Right ventricle myocardium superior (tissue), 1 donor: ENCODE data around the gene SURF1. TPM values are rescaled to one million over a fixed set of nuclear protein-coding genes. Genes with fewer than 3 reads are reported as not detected.
"Not testable (repeated sequence)": the region's sequence is repeated elsewhere in the genome, so short reads cannot be mapped to it uniquely, and the experiment has no call there.

Experiments
- ATAC-seq: fragments of 200-7000 bp; cut with Tn5 transposase; one replicate; pipeline ENCODE4 v1.9.1; 2020; ENCODE audit warnings: mild to moderate bottlenecking; ENCODE audit not compliant: poor library complexity
- DNase-seq: peaks from one replicate; pipeline ENCODE4 v3.0.0-alpha.2; 2020
- intact Hi-C: fragments of 100-400 bp; cut with DNase I; formaldehyde crosslinking; loops from one replicate; pipeline ENCODE4 v1.11.2; 2022
- long read RNA-seq: library from polyadenylated mRNA; unstranded; transcript quantifications from one replicate; pipeline ENCODE4 v2.0.0, GENCODE V29; 2021
- total RNA-seq: library from RNA; stranded (reverse); fragmentation: NEBNext Ultra II Directional; extraction: Animal tissue kit (Norgen Biotek cat#: 25700); gene quantifications from one replicate; pipeline ENCODE4 v1.2.1, GENCODE V29; 2021
- donor health status: DM: no; HTN: yes; CAD: no; lungs with severe emphysema.

The SURF1 gene, protein sequence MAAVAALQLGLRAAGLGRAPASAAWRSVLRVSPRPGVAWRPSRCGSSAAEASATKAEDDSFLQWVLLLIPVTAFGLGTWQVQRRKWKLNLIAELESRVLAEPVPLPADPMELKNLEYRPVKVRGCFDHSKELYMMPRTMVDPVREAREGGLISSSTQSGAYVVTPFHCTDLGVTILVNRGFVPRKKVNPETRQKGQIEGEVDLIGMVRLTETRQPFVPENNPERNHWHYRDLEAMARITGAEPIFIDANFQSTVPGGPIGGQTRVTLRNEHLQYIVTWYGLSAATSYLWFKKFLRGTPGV
- 55.4 TPM for total RNA-seq
- long read RNA-seq, transcript SURF1-201 (9 exons, 1,093 nt): major isoform, 79 of 113 reads
- long read RNA-seq, transcript SURF1-204 (5 exons, 931 nt): minor isoform, 25 of 113 reads
- long read RNA-seq, partial matches to known transcripts: 2 of 113 reads
- long read RNA-seq, other reads (novel, unspliced or antisense): 5 of 113 reads

DNA sequence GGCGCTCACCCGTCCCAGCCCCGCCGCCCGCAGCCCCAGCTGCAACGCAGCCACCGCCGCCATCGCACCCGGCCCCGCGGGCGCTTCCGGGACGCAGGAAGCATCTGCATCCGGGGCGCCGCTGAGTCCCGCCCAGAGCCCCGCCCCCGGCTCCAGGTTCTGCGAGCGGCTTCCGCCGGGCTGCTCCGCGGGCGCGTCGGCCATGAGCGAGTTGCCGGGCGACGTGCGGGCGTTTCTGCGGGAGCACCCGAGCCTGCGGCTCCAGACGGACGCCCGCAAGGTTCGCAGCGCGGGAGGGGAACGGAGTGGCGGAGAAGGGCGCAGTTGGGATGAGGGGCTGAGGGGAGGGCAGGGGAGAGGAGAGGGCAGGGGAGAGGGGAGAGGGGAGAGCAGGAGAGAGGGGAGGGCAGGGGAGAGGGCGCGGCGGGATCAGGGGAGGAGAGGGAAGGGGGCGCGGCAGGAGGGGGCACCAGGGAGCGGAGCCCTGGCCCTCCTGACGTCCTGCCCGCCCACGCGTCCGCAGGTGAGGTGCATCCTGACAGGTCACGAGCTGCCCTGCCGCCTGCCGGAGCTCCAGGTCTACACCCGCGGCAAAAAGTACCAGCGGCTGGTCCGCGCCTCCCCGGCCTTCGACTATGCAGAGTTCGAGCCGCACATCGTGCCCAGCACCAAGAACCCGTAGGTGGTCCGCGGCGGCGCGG, at the start of gene SURF1, which contains the start of gene SURF2:
SURF1 (minus strand) TSS at position 97 of the 701 bp plus-strand sequence; CDS start at position 63, 34 bp downstream.
SURF2 (plus strand) TSS at position 160 of the 701 bp plus-strand sequence; CDS start at position 203, 43 bp downstream.
- peak; percentile 94 for ATAC-seq
- peak; percentile 95 for DNase-seq
- intact Hi-C loops: no loop called here

DNA sequence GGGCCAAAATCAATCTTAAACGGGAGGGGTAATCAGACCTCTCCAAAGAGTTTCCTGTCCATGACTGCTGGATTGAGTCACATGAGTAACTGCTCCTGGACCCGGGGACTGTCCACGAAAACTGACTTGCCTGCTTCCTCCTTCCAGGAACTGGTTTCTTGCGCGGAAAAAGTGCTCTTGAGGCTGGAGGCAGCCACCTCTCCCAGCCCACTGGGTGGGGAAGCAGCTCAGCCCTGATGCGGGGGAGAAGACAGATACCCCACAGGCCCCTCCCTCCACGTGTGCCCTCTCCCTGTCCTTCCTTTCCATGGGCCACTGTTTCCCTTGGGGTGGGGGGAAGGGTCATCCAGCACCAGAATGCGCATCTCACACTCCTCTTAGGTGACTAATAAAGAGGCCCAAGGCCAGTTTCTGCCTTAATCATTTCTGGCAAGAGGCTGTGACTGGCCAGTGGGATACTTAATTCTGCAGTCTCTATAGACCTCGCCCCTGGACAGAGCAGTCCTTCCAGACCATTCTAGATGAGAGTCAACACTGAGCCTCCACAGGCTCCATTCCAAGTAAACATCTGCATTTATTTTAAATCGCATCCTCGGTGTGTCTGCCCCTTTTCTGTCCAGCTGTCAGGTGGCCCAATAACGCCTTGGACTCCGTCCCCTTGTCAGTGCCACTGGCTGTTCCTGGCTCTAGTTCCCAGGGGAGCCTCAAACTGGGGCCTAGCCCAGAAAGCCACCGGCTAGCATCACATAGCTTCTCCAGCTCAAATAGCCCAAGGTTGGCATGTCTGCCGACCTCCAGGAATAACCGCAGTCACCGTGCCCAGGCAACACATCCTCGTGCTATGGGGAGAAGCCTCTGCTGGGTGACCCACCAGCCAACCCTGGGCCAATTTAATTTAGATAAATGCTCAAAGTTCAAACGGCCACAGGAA, 49.5 kb upstream of the SURF1 start:
- peak; percentile 28 for ATAC-seq
- DNase-seq: no peak
- intact Hi-C loops: loop anchor here (2.0 kb wide), 1 partner anchor 81 kb away; no protein-coding TSS in a partner anchor

DNA sequence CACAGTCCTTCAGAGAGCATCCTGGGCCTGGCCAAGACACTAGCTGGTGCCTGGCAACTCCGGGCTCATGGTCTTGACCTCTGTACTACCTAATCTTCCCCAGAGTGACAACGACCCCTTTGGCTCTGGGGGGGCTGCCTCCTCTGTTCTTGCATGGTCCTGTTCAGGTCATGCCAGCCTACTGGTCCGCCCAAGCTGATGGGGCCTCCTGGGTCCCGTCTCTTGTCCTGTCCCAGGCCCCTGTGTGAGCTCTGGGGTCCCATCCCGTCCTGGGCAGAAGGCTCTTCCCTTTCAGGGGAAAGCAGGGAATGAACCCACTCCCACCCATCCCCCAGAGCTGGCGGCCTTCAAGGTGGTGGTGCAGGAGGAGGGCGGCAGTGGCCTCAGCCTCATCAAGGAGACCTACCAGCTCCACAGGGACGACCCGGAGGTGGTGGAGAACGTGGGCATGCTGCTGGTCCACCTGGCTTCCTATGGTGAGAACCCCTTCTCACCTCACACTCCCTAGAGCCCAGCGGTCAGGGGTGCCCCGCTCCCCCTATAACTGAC, 48.2 kb upstream of the SURF1 start:
- intact Hi-C loops: no loop called here
- no peak for ATAC-seq
- DNase-seq: no peak

DNA sequence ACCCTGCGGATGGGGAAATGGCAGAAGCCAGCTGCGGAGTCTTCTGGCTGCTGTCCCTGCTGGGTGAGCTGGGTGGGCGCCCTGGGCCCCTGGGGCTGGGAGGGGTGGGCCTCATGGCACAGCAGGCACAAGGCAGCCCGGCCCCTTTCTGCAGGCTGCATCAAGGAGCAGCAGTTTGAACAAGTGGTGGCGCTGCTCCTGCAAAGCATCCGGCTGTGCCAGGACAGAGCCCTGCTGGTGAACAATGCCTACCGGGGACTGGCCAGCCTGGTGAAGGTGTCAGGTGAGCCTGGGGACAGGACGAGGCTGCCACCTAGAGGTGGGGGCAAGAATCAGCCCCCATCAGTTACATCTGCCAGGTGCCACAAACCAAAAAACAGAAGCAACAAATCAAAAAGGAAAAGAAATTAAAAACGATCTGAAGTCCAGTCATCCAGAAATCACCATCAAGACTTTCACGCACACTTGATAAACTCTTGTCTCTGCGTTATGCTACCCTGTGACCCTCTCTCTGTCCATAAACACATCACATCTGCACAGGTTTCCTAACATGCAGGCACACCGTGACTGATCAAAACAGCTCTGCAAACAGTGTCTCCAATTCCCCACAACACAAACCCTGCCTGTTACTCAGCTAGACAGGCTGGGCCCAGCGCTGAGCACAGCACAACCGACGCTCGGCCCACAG, 47.6 kb upstream of the SURF1 start:
- no peak for ATAC-seq
- intact Hi-C loops: no loop called here
- DNase-seq: no peak

DNA sequence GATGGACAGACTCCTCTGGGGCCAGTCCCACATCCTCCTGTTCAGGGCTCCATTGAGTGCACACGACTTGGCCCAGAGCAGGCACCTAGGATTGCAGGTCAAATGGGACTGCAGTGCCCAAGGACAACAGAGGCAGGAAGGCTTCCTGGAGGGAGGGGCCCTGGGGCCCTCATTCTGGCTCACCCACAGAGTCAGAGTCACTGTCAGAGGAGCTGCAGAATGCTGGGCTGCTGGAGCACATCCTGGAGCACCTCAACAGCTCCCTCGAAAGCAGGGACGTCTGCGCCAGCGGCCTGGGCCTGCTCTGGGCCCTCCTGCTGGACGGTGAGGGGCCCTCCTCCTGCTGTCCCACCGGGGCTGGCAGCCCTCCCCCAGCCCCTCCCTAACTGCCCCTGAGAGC, 46.4 kb upstream of the SURF1 start:
- intact Hi-C loops: no loop called here
- ATAC-seq (no peak), DNase-seq (no peak)

DNA sequence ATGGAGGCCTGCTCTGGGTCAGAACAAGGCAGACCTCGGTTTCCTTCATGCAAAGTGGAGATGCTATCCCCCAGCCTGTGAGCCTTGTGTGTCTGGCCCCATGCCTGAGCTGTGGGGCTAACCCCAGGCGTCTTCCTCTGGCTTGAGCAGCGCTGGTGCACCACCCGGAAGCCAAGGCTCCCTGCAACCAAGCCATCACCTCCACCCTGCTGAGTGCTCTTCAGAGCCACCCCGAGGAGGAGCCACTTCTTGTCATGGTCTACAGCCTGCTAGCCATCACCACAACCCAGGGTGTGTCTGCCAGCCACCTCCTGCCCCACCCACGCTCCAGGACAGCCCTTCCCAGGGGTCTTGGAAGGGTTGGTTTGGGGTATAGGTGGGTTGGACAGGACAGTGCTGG, 45.3 kb upstream of the SURF1 start:
- no peak for ATAC-seq
- intact Hi-C loops: no loop called here
- no peak for DNase-seq

DNA sequence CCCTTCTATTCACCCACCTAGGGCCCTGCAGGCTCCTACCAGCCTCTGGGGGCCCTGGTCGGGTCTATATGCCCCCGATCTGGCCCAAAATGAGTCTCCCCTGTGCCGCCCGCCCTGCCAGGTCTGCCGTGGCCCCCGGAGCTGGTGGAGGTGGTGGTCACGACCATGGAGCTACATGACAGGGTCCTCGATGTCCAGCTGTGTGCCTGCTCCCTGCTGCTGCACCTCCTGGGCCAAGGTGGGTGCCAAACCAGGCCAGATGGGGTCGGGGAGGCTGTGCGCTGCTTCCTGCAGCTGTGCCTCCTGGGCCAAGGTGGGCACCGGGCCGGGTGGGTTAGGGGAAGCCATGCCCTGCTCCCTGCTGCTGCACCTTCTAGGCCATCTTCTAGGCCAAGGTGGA, 44.0 kb upstream of the SURF1 start:
- DNase-seq (no peak), ATAC-seq (no peak)
- intact Hi-C loops: no loop called here

DNA sequence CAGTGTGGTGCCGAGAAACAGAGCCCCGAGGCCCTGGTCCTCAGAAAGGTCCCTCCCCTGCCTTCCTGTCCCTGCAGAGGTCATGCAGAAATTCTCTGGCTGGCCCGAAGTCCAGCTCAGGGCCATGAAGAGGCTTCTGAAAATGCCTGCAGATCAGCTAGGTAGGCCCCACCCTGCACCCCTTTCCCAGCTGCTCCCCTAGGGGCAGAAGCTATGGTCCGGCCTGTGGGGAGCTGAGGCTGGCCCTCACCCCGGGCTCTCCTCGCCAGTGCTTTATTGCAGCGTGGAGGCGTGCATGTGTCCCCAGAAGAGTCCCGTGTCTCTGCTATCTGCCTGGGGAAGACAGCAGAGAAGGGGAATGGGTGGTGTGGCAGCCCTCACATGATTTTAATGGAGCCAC, 41.6 kb upstream of the SURF1 start:
- DNase-seq (no peak), ATAC-seq (no peak)
- intact Hi-C loops: no loop called here

DNA sequence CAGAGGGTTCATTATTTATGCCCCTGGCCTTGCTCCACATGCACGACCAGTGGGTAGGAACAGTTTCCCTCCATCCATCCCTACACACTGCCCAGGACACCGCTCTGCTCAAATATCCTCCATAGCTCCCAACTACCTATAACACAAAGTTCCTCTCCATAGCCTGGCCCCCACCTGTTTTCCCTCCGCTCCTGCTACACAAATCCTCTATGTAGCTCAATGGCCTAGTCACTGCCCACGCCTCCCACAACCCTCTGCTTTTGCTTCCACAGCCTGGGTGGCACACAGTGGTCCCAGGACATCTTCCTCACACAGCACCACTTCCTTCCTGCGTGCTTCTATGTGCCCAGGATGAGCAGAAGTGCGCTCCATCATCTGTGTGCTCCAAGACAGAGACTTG, 41.1 kb upstream of the SURF1 start:
- no peak for DNase-seq

DNA sequence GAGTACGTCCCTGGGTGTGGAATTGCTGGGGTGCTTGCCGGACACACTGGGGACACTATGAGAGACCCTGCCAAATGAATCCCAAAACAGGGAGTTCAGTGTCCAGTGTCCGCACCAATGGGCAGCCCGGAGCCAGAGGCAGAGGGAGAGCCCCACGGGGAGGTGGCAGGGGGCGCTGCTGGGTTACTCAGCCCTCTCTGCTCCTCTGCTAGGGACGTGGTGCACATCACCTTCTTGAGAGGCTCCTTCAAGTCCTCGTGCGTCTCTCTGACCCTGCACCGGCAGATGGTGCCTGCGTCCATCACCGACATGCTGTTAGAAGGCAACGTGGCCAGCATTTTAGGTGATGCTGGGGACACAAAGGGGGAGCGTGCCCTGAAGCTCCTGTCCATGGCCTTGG, 40.7 kb upstream of the SURF1 start:
- intact Hi-C loops: no loop called here
- ATAC-seq: no peak
- DNase-seq: no peak

More for the DNA sequence above, 41.1 kb upstream of the SURF1 start:
- intact Hi-C loops: no loop called here
- ATAC-seq: no peak

DNA sequence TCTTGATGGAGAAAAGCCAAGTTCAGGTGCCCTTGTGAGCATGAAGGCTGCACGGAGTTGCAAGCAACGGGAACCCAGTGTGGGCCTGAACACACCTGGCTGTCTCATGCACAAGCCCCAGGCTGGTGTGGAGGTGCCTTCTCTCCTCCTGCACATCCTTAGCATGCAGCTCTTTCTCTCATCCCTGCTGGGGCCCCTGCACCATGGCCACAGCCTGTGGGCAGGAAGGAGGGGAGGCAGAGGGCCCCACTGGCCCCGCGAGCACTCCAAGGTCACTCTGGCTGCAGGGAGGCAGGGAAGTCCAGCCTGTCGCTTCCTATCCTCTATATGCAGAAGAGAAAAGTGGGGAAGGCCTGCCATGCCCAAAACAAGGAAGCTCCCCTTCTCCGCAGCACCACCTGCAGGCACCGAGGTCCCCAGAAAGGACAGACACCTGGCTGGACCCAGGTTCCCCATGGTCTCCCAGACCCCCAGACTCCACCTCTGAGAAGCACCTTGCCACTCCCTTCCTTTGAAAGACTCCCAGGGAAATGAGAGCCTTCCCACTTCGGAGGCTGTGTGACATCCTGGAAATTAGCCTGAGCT, 38.5 kb upstream of the SURF1 start:
- ATAC-seq: no peak
- intact Hi-C loops: no loop called here
- DNase-seq: no peak

DNA sequence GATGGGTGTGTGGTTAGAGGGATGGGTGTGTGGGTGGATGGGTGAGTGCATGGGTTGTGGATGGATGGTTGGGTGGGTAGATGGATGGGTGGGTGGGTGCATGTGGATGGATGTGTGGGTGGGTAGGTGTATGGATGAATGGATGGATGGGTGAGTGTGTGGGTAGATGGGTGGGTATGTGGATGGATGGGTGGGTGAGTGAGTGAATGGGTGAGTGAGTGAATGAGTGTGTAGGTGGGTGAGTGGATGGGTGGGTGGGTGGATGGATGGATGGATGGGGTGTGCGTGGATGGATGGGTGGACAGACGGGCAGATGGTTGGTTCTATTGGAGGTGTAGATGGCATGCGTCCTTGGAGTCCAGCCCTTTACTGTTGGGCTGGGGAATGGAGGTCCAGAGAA, 37.1 kb upstream of the SURF1 start:
- intact Hi-C loops: no loop called here
- no peak for ATAC-seq

DNA sequence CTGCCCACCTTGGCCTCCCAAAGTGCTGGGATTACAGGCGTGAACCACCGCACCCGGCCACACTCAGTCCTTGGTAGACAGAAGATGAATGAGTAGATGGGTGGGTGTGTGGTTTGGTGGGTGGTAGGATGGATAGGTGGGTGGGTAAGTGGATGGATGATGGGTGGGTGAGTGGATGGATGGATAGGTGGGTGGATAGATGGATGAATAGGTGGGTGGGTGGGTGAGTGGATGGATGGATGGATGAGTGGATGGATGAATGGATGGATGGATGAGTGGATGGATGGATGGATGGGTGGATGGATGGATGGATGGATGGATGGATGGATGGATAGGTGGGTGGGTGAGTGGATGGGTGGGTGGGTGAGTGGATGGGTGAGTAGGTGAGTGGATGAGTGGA, 36.0 kb upstream of the SURF1 start:
- intact Hi-C loops, ATAC-seq, DNase-seq: not testable (repeated sequence)

More for the DNA sequence above, 37.1 kb upstream of the SURF1 start:
- no peak for DNase-seq

DNA sequence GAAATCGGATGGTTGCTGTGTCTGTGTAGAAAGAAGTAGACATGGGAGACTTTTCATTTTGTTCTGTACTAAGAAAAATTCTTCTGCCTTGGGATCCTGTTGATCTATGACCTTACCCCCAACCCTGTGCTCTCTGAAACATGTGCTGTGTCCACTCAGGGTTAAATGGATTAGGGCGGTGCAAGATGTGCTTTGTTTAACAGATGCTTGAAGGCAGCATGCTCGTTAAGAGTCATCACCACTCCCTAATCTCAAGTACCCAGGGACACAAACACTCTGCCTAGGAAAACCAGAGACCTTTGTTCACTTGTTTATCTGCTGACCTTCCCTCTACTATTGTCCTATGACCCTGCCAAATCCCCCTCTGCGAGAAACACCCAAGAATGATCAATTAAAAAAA, 35.2 kb upstream of the SURF1 start:
- ATAC-seq, intact Hi-C loops: not testable (repeated sequence)

DNA sequence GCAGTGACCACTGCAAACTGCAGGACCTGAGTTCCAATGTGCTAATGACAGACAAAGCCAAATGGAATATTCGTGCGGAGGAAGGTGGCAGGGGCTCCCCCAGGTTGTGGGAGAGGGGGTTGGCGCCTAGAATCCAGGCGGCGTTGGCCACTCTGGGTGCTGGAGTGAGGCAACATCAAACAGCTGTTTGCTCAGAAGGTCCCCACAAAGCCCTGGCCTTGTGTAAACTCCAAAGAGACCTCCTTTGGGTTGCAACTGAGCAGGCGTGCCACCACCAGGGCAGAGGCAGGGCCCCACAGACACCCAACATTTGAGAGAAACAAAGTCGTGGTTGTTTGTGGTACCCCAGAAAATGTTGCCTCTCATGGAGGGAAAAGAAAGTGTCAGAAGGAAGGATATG, 34.4 kb upstream of the SURF1 start:
- intact Hi-C loops: no loop called here
- ATAC-seq (no peak), DNase-seq (no peak)

More for the DNA sequence above, 35.2 kb upstream of the SURF1 start:
- not testable (repeated sequence) for DNase-seq

DNA sequence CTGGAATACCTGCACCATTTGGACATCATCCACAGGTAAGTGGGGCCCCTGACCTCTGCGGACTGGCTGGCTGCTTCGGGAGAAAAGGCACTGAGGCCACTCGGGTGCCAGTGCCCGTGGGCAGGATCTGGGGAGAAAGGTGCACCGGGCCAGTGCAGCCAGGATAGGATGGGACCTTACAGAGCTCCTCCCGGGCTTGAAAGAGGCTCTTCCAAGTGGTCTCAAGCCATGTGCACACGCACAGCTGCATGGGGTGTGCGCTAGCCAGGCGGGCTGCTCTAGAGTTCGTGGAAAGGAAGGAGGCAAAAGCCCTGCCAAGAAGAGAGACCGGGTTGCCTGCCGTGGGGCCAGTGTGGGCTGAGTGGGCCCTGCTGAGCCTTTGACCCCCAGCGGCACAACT, 33.3 kb upstream of the SURF1 start:
- no peak for DNase-seq
- intact Hi-C loops: no loop called here
- no peak for ATAC-seq

DNA sequence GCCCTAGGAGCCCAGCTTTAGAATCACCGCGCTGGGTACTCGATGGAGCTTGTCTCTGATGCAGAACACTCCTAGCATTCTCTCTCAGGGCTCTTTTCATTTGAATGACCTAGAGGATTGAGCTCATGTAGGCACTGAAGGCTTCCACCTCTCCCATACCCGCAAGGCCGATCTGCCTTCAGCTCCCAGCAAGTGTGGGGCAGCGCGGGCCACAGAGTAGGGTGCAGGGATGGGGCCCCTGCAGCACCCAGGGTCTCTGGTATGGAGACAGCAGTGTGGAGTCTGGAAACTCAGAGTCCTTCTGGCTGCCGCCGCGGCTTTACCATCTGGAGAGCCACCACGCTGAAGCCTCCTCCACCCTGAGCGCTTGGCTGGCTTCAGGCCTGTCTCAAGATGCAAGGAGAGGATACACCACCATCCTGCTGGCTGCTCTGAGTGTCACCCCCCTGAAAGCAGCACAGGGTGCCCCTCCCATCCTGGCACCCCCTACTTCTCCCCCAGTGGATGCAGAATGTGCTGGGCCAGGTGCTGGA, 32.8 kb upstream of the SURF1 start:
- intact Hi-C loops: no loop called here
- no peak for DNase-seq

More for the DNA sequence above, 32.8 kb upstream of the SURF1 start:
- no peak for ATAC-seq
